Measurements from ENCODE around the gene NGFR.

NGFR gene

GRCh38 chr17:49518346-49519078 lies 23.4 kb downstream of the NGFR start:
- DNase-seq: no peak

GRCh38 chr17:49519781-49520180 lies 24.7 kb downstream of the NGFR start:
- DNase-seq: no peak

DNA sequence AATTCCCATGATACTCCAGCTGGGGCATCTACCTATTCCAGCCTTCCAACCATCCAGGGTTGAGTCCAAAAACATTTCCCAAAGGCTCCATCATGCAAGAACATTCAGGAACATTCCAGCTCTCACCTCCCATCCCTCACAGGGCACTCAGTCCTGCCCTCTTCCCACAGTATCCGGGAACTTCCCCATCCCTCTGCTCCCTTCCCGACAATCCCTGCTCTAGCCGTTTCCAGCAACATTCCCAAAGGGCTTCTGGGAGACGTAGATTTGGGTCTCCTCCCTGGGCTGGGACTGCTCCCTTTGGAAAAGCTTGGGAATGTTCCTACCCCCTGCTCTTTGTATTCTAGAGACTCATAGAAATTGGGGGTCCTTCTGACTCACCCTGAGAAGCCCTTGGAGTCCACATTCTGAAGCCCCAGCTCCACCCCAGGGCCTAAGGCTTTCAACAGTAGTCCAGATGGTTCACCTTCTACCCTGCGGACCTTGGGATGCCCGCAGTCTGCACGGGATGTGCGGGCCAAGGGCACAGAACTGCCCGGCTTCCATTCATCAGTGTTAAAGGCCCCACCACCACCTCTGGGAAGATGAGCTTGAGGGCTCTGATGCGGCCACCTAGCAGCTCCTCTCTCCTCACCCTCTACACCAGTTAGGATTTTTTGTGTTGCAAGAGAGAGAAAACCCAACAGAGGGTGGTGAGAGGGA lies 25.4 kb downstream of the NGFR start:
- no peak for DNase-seq

GRCh38 chr17:49521088-49521450 lies 26.0 kb downstream of the NGFR start:
- DNase-seq: no peak

DNA sequence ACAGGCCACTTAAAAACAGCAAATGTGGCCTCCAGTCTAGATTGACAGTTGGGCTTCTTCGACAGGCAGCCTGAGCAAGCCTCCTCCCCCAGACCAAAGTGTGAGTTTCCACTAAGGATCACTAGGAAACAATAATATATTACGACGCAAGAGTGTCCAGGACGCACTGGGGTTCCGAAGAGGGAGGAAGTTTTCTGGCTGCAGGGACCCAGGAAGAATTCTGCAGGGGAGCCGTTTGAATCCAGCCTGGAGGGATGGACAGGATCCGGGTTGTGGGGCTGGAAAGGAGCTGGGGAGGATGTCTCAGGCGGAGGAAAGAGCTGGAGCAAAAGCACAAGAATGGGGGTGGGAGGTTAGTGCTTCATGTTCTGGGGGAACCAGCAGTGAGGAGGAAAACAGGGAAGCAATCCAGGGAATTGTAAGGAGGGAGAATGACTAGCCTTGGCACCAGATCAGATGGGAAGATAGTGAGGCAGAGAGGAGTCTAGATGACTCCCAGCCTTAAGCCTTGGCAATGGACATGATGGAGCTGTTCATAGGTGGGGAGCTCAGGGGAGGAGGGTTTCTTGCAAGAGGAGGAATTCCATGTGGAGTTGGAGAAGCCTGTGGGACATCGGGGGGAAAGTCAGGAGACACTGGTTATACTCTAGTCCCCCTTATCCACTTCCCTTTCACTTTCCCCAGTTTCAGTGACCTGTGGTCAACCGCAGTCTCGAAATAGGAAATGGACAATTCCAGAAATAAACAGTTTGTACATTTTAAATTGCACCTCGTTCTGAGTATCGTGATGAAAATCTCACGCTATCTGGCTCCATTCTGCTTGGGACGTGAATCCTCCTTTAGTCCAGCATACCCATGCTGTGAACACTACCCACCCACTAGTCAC lies 26.6 kb downstream of the NGFR start:
- DNase-seq: no peak

GRCh38 chr17:49522357-49522890 lies 27.3 kb downstream of the NGFR start:
- no peak for DNase-seq

- no peak for DNase-seq
Observed at GRCh38 chr17:49523196-49523595, 28.1 kb downstream of the NGFR start.

GRCh38 chr17:49523706-49524472 lies 28.8 kb downstream of the NGFR start:
- no peak for DNase-seq

DNA sequence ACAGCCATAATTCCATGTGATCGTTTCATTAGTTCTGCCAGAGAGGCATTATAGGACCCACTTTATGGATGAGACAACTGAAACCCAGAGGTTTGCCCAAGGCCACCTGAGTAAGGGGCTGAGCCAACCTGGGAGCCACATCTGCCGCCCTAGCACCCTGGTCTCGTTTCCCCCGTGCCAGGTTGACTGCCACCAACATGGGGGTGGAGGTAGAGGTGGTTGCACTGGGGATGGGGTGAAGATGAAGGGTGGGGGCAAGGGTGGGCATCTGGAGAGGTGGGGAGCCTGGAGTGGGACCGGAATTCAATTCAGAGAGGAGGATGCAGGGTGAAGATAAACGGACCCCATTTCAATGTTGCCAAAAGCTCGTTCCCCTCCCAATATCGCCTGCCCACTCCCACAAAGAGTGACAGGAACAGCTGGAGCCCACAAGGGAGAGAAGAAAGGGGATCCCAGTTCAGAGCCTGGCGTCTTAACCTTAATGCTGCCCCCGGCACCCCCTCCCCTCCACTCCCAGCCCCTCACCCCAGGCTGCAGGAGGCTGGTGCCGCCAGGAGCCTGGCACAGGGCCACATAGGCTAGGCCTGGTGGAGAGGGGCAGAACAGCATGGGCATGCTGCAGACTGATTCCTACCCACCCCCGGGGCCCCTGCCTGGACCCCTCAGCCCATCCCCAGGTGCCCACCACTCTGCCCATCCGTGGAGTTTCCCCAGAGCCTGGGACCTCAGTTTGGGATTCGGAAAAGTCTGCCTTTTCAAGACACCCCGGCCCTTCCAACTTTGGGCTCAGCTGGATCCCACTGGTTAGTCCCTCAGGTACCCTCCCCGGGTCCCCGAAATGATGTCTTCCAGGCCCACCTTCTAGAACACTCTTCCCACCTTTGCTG lies 29.6 kb downstream of the NGFR start:
- no peak for DNase-seq

DNA sequence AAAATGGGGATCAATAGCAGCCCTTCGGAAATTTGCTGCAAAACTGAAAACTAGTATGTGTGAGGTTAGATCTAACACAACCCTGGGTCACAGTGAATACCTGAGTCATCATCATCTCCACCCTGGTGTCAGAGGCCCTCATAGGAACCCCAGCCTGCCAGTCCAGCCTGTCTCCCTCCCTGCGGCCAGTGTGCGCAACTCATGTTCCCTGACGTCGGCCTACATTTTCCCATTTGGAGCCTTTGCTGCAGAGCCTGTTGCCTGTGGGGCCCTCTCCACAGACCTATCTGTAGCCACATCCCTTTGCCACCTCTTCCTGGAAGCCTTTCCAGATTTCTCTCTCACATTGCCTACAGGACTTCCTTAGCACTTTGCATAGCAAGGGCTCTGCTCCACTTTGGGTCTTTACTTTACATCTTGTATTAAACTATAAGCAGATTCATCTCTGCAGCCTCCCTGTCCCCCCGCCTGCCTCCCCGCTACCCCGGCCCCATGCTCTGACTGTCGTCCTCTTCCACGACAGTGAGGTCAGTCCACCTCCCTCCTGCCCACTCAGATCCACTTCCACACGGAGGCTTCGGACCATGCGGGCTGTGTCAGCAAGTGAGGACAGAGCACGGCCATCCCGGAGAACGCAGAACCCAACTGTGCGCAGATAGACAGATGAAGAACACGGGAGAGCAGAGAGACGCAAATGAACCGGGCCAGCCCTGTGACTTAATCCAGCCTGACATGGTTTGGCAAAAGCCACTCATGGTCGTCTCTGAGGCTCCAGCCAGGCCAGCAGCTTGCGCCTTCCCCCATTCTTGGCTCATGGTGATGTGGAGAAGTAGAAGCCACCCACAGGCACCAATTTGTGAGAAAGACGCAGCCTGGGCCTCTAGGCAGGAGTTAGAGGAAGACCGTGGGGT lies 31.0 kb downstream of the NGFR start:
- no peak for DNase-seq

DNA sequence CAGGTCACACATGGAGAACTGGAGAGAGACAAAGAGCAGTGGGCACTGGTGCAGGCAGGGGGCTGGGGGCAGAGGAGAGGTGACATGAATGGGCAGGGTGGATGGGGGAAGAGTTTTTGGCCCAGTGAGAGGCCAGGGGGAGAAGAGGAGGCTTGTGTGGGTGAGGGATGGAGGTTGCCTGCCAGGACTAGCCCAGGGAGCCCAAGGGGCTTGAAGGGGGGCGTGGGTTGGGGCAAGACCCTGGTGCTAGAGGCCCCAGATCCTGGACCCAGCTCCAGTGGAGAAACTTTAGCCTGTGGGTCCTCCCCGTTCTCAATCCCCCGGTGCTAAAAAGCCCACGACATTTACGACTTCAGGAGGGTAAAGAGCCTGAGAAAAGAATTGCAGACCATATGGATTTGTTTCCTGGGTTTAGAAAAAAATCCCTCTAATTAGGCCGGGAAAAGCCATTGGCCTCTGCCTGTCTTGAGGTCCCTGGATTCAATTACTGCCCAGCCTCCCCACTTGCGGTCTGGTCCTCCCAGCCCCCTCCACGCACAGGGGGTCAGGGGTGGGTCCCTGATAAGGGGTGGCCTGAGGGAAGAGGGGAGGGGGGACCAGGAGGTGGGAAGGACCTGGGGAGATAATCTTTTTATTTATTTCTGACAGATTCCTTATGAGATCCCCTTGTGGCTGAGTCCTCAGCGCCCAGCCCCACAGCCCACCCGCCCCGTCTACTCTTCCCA lies 33.0 kb downstream of the NGFR start:
- no peak for DNase-seq

- DNase-seq: no peak
Observed at GRCh38 chr17:49528966-49529365, 33.9 kb downstream of the NGFR start.

DNA sequence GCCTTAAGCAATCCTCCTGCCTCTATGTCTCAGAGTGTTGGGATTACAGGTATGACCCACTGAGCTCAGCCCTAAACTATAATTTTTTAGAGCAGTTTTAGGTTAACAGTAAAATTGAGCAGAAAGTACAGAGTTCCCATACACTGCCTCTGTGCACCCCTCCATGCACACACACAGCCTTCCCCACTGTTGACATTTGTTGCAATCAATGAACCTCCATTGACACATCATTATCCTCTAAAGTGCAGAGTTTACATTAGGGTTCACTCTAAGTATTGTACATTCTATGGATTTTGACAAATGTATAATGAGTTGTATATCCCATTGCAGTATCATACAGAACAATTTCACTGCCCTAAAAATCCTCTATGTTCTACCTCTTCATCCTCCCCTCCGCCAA lies 35.0 kb downstream of the NGFR start:
- DNase-seq: no peak

DNA sequence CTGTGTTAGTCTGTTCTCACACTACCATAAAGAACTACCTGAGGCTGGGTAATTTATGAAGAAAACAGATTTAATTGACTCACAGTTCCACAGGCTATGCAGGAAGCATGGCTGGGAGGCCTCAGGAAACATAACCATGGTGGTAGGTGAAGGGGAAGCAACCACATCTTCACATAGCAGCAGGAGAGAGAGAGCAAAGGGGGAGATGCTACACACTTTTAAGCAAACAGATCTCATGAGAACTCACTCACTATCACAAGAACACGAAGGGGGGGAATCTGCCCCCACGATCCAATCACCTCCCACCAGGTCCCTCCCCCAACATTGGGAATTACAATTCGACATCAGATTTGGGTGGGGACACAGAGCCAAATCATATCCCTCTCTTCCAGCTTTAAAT lies 48.8 kb downstream of the NGFR start:
- no peak for DNase-seq

- DNase-seq: no peak
Observed at GRCh38 chr17:49545007-49545660, 50.0 kb downstream of the NGFR start.

- DNase-seq: no peak
Observed at GRCh38 chr17:49545806-49546545, 50.9 kb downstream of the NGFR start.

DNA sequence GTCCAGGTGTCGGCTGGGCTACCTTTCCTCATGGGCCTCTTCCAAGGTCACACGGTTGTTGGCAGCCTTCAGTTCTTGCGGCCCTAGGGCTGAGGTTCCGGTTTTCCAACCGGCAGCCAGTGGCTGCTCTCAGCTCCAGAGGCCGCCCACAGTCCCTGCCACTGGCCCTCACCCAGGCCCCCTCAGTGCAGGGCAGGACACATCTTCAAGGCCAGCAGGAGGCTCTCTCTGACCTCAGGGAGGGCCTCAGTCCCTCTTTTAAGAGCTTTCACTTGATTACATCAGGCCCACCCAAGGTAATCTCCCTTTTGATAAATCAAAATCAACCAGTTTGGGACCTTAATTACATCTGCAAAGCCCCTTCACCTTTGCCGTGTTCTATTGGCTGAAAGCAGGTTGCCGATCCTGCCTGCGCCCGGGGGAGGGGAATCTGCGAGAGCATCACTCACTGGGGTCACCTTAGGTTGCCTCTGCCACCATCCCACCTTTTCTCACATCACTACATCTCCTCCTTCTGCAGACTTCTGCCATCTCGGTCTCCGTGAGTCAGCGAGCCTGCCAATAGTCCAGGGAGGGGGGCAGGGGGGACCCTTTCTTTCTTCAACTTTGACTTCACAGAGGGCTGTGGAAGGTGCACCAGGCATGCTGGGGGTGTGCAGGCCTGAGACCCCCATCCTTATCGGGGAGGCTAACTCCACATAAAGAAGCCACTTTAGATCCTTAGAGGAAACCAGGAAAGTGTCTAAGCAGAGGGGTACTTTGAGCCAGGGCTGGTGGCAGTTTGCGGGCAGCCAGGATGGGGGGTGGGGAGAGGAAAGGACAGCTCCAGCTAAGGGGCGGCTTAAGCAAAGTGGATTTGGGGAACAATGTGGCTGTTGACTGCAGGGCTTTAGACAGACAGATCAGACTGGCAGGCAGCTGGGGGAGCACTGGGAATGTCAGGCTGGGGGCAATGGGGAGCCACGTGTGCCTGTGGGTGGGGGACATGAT lies 51.7 kb downstream of the NGFR start:
- no peak for DNase-seq
